Measurements from ENCODE around the gene CENPE.

The CENPE gene

DNA sequence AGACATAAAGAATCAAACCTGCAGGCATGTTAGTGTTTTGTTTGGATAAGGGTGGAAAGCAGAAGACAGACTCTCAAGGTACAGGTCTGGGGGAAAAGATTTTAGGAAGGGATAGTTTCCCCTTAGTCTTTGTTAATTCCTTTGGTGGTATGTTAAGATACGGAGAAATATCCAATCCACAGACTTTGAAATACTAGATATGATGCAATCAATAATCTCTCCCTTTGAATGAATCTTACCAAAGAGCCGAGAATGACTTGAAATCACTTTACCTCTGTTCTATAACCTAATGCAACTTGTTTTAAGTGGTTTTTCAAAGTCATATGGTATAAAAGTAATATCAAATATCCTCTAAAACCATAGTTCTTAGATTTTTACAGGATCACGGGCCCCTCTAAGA is 93.3 kb downstream of the CENPE start:
- H3K27me3 ChIP-seq = no peaks in the 10 kb centered on the region
- peaks cover 1 to 2% of the 10 kb centered on the region in 2 experiments for H3K4me1 ChIP-seq (ENCODE audit: control insufficient read depth in 1 of 2, insufficient read depth in 1 of 2, low read depth in 1 of 2, low read length in 1 of 2)
- H3K9me3 ChIP-seq = no peaks in the 10 kb centered on the region
- H3K36me3 ChIP-seq = peaks cover 9% of the 10 kb centered on the region
- no peak overlapping the region for H3K27ac ChIP-seq
- H3K4me3 ChIP-seq (ENCODE audit: low read depth in 1 of 2, low read length in 1 of 2) = no peak overlapping the region
- TF ChIP-seq, protein P1, sequence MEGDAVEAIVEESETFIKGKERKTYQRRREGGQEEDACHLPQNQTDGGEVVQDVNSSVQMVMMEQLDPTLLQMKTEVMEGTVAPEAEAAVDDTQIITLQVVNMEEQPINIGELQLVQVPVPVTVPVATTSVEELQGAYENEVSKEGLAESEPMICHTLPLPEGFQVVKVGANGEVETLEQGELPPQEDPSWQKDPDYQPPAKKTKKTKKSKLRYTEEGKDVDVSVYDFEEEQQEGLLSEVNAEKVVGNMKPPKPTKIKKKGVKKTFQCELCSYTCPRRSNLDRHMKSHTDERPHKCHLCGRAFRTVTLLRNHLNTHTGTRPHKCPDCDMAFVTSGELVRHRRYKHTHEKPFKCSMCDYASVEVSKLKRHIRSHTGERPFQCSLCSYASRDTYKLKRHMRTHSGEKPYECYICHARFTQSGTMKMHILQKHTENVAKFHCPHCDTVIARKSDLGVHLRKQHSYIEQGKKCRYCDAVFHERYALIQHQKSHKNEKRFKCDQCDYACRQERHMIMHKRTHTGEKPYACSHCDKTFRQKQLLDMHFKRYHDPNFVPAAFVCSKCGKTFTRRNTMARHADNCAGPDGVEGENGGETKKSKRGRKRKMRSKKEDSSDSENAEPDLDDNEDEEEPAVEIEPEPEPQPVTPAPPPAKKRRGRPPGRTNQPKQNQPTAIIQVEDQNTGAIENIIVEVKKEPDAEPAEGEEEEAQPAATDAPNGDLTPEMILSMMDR (IDR thresholded peaks at IDR 0.05) = no peak

DNA sequence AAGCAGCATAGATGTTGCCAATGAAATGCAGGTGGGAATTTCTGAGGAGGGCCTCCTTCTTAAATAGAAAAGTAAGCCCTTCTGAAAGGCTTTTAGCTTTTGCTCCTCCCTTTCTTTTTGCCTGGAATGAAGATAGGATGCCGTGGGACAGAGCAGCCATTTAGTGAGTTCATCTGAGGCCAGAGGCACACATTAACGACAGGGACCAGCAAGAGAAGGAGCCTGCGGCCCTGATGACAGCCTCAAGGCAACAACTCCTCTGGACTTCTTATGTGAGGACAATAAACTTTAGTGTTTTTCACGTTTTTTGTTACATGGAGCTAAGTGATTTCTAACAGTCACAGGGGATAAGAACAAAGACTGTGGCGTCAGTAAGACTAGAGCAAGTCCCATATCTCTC is 97.5 kb downstream of the CENPE start:
- Histone ChIP-seq H3K27ac (no peak overlapping the region), H3K9me3 (no peaks in the 10 kb centered on the region), H3K4me1 (ENCODE audit: control insufficient read depth in 1 of 2, insufficient read depth in 1 of 2, low read depth in 1 of 2, low read length in 1 of 2) (peaks cover 12% of the 10 kb centered on the region in 2 experiments), H3K36me3 (no peaks in the 10 kb centered on the region), H3K4me3 (ENCODE audit: low read depth in 1 of 2, low read length in 1 of 2) (no peak overlapping the region), H3K27me3 (no peaks in the 10 kb centered on the region)
- TF ChIP-seq, protein P1 (IDR thresholded peaks at IDR 0.05) = no peak

DNA sequence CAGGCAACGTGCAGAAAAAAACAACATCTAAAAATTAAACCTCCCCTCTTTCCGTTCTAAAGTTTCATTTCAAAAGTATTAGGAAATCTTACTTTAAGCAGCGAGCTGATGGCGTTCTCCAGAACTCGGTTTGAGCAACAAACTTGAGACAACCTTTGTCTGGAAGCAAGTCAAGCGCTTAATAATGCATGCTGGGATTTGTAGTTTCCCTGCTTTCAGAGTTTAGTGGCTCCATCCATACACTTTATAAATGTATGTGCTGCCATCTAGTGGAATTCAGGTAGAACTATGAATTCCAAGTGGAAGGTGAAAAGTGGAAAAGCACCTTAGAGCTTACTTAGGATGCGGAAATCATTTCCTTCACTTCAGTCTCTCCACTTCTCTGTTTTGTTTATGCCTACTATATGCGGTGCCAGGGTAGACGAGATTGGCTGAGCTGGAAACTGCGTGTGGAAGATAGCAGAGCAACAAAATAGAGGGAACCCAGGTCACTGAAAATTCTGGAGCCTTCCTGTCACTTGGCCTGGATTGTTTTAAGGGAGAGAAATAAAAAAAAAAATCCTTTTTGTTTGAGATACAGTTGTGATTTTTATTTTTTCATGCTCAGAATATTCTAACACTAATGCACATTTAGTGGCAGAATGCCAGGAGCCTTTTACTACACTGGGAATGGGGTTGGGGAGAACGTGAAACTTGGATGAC is 98.3 kb downstream of the CENPE start, which contains the start of gene BDH2:
TSS of gene BDH2 (minus strand) at position 144 of the 702 bp plus-strand sequence. CDS start 3,580 bp downstream, outside the sequence.
- H3K4me1 ChIP-seq (ENCODE audit: control insufficient read depth in 1 of 2, insufficient read depth in 1 of 2, low read depth in 1 of 2, low read length in 1 of 2) = peaks cover 12% of the 10 kb centered on the region in 2 experiments
- TF ChIP-seq, protein P1 (IDR thresholded peaks at IDR 0.05) = peak; percentile 79
- peak within 1 kb of the TSS; percentile 28 to 42 for H3K4me3 ChIP-seq (ENCODE audit: low read depth in 1 of 2, low read length in 1 of 2)
- H3K27me3 ChIP-seq = no peaks in the 10 kb centered on the region
- H3K36me3 ChIP-seq = no peaks in the 10 kb centered on the region
- H3K27ac ChIP-seq = peak within 1 kb of the TSS; percentile 27
- H3K9me3 ChIP-seq = no peaks in the 10 kb centered on the region

DNA sequence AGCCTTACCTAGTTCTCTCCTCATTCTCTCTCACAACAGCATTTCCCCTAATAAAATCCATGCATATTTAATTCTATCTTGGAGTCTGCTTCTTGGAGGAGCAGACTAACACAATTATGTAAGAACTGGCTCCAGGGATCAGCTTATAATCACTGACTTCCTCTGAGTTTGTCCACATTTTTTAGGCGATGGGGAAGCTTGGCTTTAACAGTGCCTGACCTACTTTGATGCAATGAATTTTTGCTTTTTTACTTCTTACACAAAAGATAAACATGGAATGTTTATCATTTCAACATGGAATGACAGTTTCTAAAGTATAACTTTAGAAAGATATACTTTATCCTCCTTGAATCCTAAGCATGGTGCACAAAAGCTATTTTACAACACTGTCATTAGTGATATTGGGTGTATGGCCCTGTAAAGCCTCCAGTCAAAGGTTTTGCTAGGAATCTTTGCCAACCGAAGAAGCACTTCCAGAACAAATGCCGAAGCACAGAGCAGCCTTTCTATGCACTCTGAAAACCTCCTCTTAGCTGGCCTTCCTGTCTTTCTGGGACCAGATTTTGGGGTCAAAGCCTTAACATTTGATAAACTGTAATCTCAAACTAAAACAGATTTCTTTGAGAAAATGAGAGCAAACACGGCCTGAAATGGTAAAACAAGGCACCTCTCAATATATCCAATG is 99.2 kb downstream of the CENPE start:
- Histone ChIP-seq H3K9me3 (no peaks in the 10 kb centered on the region), H3K27ac (no peak overlapping the region), H3K27me3 (no peaks in the 10 kb centered on the region), H3K4me3 (ENCODE audit: low read depth in 1 of 2, low read length in 1 of 2) (no peak overlapping the region), H3K36me3 (no peaks in the 10 kb centered on the region), H3K4me1 (ENCODE audit: control insufficient read depth in 1 of 2, insufficient read depth in 1 of 2, low read depth in 1 of 2, low read length in 1 of 2) (peaks cover 12% of the 10 kb centered on the region in 2 experiments)
- TF ChIP-seq, protein P1 (IDR thresholded peaks at IDR 0.05) = no peak

DNA sequence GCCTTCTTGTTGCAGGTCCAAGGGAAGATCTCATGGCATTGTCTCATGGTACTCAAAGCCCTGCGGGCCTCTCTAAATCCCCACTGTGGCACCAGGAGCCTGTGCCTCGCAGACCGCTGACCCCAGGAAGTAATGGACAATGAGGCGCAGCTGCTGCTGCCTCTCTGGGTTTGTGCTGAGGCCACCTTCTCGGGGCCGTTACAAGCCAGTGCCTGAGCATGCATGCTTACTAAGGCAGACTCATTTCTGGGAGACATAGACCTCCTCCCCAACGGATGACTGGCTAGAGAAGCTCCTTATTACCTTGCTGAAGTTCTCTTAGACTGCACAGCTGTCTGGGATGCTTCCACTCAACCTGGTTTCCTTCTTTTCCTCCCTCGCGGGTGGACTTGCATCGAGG is 99.8 kb downstream of the CENPE start:
- Histone ChIP-seq H3K27me3 (no peaks in the 10 kb centered on the region), H3K9me3 (no peaks in the 10 kb centered on the region), H3K36me3 (no peaks in the 10 kb centered on the region), H3K4me3 (ENCODE audit: low read depth in 1 of 2, low read length in 1 of 2) (no peak overlapping the region), H3K27ac (no peak overlapping the region), H3K4me1 (ENCODE audit: control insufficient read depth in 1 of 2, insufficient read depth in 1 of 2, low read depth in 1 of 2, low read length in 1 of 2) (peaks cover 12% of the 10 kb centered on the region in 2 experiments)
- TF ChIP-seq, protein P1 (IDR thresholded peaks at IDR 0.05) = no peak

All from neutrophil (primary cell).